HL-60 (cell line): ENCODE measurements around the gene PRCP.
"Not testable (repeated sequence)": the region's sequence is repeated elsewhere in the genome, so short reads cannot be mapped to it uniquely, and the experiment has no call there.

Source experiments
- DNase-seq, 2 experiments: peaks; one replicate each; pipeline ENCODE4 v3.0.0-alpha.2; 2010 to 2020; ENCODE audit warnings: low read depth in 1 of 2, low spot score in 1 of 2
- H3K27ac ChIP-seq: fragments of 250-450 bp; sonication (Bioruptor Pico); replicated peaks from 2 replicates; pipeline ENCODE4 v1.5.1; 2020; ENCODE audit warnings: mild to moderate bottlenecking, moderate library complexity
- H3K27me3 ChIP-seq: fragments of 250-450 bp; sonication (Bioruptor Pico); 2 replicates; pipeline ENCODE4 v1.5.1; 2021; ENCODE audit warnings: mild to moderate bottlenecking, moderate library complexity; ENCODE audit not compliant: insufficient read depth, poor library complexity, severe bottlenecking
- H3K4me3 ChIP-seq: replicated peaks from 2 replicates; pipeline ENCODE4 v1.5.1; 2011; ENCODE audit warnings: mild to moderate bottlenecking, control low read depth, low read length; ENCODE audit not compliant: insufficient read depth
- CTCF ChIP-seq: IDR thresholded peaks from one replicate; pipeline ENCODE4 v1.5.1; 2011; ENCODE audit warnings: low read length, control low read depth, inconsistent platforms; ENCODE audit not compliant: insufficient read depth
- GABPA ChIP-seq: IDR thresholded peaks from 2 replicates; pipeline ENCODE4 v1.6.1; 2012; ENCODE audit warnings: low read depth
- POLR2AphosphoS5 ChIP-seq: IDR thresholded peaks from 2 replicates; pipeline ENCODE4 v1.6.1; 2012; ENCODE audit warnings: low read depth
- SPI1 ChIP-seq: IDR thresholded peaks from 2 replicates; pipeline ENCODE4 v1.6.1; 2012; ENCODE audit warnings: low read depth, mild to moderate bottlenecking, borderline replicate concordance
- TF ChIP-seq, protein P1 (sequence below): IDR thresholded peaks from 2 replicates; pipeline ENCODE4 v1.6.1; 2012; ENCODE audit warnings: low read depth; ENCODE audit not compliant: insufficient replicate concordance

Gene PRCP

DNA sequence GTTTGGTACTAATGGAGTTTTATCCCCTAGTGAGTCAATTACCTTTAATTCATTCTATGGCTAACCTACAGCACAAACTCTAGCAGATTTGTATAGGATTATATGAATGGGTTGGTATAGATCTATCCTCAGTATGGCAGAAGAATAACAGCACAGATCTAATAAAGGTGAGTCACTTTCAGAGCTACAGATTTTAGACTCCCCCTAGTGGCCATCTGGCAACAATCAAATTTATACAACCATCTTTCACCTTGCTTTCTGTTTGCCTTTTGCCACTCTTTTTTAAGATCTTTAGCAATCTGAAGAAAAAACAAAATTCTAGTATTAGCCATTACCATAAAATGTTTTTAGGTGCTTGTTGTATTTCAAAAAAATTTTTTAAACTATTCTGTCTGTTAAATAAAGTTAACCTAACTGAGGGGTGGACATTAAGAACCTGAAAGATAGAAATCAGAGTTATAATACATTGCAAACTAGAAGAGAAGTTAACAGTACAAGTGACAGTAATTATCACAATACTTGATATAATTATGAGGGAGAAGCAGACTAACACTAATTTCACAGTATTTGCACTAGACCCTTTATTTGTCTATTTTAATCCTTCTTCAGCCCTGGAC lies 27.1 kb upstream of the PRCP start:
- H3K27me3 ChIP-seq = no peaks in the 10 kb centered on the region
- H3K27ac ChIP-seq = no peak overlapping the region
- peak; percentile 25 to 26 for DNase-seq
- TF ChIP-seq POLR2AphosphoS5 = no peak
- TF ChIP-seq CTCF = peak; percentile 66
- H3K4me3 ChIP-seq = no peak overlapping the region

- DNase-seq = no peak
- no peaks in the 10 kb centered on the region for H3K27me3 ChIP-seq
- H3K4me3 ChIP-seq = no peak overlapping the region
- H3K27ac ChIP-seq = no peak overlapping the region
- TF ChIP-seq POLR2AphosphoS5 (no peak), SPI1 (no peak), CTCF (no peak), GABPA (no peak)
- TF ChIP-seq, protein P1, sequence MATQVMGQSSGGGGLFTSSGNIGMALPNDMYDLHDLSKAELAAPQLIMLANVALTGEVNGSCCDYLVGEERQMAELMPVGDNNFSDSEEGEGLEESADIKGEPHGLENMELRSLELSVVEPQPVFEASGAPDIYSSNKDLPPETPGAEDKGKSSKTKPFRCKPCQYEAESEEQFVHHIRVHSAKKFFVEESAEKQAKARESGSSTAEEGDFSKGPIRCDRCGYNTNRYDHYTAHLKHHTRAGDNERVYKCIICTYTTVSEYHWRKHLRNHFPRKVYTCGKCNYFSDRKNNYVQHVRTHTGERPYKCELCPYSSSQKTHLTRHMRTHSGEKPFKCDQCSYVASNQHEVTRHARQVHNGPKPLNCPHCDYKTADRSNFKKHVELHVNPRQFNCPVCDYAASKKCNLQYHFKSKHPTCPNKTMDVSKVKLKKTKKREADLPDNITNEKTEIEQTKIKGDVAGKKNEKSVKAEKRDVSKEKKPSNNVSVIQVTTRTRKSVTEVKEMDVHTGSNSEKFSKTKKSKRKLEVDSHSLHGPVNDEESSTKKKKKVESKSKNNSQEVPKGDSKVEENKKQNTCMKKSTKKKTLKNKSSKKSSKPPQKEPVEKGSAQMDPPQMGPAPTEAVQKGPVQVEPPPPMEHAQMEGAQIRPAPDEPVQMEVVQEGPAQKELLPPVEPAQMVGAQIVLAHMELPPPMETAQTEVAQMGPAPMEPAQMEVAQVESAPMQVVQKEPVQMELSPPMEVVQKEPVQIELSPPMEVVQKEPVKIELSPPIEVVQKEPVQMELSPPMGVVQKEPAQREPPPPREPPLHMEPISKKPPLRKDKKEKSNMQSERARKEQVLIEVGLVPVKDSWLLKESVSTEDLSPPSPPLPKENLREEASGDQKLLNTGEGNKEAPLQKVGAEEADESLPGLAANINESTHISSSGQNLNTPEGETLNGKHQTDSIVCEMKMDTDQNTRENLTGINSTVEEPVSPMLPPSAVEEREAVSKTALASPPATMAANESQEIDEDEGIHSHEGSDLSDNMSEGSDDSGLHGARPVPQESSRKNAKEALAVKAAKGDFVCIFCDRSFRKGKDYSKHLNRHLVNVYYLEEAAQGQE = no peak
Observed at GRCh38 chr11:82924522-82925224, 24.4 kb upstream of the PRCP start.

DNA sequence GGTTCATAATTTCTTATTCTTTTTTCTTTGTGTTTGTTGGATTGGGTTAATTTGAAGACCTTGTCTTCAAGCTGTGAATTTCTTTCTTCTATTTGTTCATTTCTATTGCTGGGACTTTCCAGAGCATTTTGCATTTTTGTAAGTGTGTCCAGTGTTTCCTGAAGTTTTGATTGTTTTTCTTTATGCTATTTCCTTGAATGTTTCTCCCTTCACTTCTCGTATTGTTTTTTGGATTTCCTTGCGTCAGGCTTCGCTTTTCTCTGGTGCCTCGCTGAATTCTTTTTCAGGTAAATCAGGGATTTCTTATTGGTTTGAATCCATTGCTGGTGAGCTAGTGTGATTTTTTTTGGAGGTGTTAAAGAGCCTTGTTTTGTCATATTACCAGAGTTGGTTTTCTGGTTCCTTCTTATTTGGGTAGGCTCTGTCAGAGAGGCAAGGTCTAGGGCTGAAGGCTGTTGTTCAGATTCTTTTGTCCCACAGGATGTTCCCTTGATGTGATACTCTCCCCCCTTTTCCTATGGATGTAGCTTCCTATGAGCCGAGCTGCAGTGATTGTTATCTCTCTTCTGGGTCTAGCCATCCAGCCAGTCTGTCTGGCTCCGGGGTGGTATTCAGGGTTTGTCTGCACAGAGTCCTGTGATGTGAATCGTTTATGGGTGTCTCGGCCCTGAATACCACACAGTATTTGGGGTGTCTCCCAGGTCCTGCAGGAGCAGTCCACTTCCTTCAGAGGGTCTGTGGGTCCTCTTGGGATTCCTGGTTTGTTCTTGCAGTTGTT lies 22.4 kb upstream of the PRCP start:
- H3K27ac ChIP-seq, H3K4me3 ChIP-seq, H3K27me3 ChIP-seq, DNase-seq: not testable (repeated sequence)

DNA sequence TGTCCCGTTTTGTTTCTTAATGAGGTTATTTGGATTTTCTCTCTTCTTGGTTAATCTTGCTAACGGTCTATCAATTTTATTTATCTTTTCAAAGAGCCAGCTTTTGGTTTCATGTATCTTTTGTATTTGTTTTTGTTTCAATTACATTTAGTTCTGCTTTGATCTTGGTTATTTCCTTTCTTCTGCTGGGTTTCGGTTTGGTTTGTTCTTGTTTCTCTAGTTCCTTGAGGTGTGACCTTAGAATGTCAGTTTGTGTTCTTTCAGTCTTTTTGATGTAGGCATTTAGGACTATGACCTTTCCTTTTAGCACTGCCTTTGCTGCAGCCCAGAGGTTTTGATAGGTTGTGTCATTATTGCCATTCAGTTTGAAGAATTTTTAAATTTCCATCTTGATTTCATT lies 20.0 kb upstream of the PRCP start:
- H3K4me3 ChIP-seq, H3K27me3 ChIP-seq, H3K27ac ChIP-seq, DNase-seq: not testable (repeated sequence)

DNA sequence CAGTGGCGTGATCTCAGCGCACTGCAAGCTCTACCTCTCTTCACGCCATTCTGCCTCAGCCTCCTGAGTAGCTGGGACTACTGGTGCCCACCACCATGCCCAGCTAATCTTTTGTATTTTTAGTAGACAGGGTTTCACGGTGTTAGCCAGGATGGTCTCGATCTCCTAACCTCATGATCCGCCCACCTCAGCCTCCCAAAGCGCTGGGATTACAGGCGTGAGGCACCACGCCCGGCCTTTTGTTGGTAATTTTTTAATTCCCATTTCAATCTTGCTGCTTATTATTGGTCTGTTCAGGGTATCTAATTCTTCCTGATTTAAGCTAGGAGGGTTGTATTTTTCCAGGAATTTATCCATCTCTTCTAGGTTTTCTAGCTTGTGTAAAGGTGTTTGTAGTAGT lies 19.6 kb upstream of the PRCP start:
- not testable (repeated sequence) for H3K4me3 ChIP-seq, H3K27me3 ChIP-seq, H3K27ac ChIP-seq, DNase-seq

- Histone ChIP-seq H3K27me3 (no peaks in the 10 kb centered on the region), H3K4me3 (no peak overlapping the region), H3K27ac (no peak overlapping the region)
- no peak for DNase-seq
- TF ChIP-seq SPI1 (no peak), CTCF (no peak), GABPA (no peak), POLR2AphosphoS5 (no peak)
- TF ChIP-seq, protein P1 = no peak
Observed at GRCh38 chr11:82909015-82909640, 8.9 kb upstream of the PRCP start.
